H1 (cell line): ENCODE results near the gene ZDHHC22. TPM values are rescaled to one million over a fixed set of nuclear protein-coding genes. Genes with fewer than 3 reads are reported as not detected.

ENCODE experiments used
- CTCF ChIA-PET: fragments of 300-600 bp; sonication (Branson Sonifier 250); formaldehyde crosslinking; loops from one replicate; lab custom pipeline; 2021; ENCODE audit not compliant: partially characterized antibody; lab: Charles Lee
- POLR2A ChIA-PET: fragments of 300-600 bp; sonication (Branson Sonifier 250); formaldehyde crosslinking; loops from one replicate; lab custom pipeline; 2021; ENCODE audit warnings: inconsistent platforms; ENCODE audit not compliant: partially characterized antibody; lab: Charles Lee
- DNase-seq, 2 experiments: peaks; one replicate each; pipeline versions ENCODE4 v3.0.0 to v3.0.0-alpha.2; 2010 to 2022; ENCODE audit warnings: low spot score in 2 of 2, low read depth in 1 of 2, mixed read lengths in 1 of 2
- FAIRE-seq: peaks from 2 replicates; lab custom pipeline; 2011; peaks lifted over from hg19 to GRCh38; lab: Jason Lieb, UNC
- H2AFZ ChIP-seq: 2 replicates; pipeline ENCODE4 v1.8.1; 2012; ENCODE audit warnings: low read length, inconsistent platforms
- H2AK5ac ChIP-seq: 2 replicates; pipeline ENCODE4 v1.6.1; 2013; ENCODE audit warnings: low read depth, low read length
- H2BK120ac ChIP-seq: replicated peaks from 2 replicates; pipeline ENCODE3; 2013; ENCODE audit warnings: low read depth, low read length, inconsistent platforms
- H2BK12ac ChIP-seq: 2 replicates; pipeline ENCODE4 v1.6.1; 2013; ENCODE audit warnings: low read depth, low read length
- H2BK15ac ChIP-seq: 2 replicates; pipeline ENCODE4 v1.6.1; 2013; ENCODE audit warnings: low read length
- H2BK20ac ChIP-seq: 2 replicates; pipeline ENCODE4 v1.6.1; 2013; ENCODE audit warnings: low read length
- H2BK5ac ChIP-seq: 2 replicates; pipeline ENCODE4 v1.6.1; 2013; ENCODE audit warnings: low read depth, low read length
- H3K14ac ChIP-seq: 2 replicates; pipeline ENCODE4 v1.6.1; 2013; ENCODE audit warnings: inconsistent platforms; ENCODE audit not compliant: insufficient read length
- H3K18ac ChIP-seq: 2 replicates; pipeline ENCODE4 v1.6.1; 2013; ENCODE audit warnings: low read length; ENCODE audit errors: extremely low read depth
- H3K23ac ChIP-seq: 2 replicates; pipeline ENCODE4 v1.6.1; 2013; ENCODE audit warnings: inconsistent platforms; ENCODE audit not compliant: insufficient read length
- H3K23me2 ChIP-seq: 2 replicates; pipeline ENCODE4 v1.6.1; 2013; ENCODE audit warnings: low read depth, low read length
- H3K27ac ChIP-seq: 2 replicates; pipeline ENCODE4 v1.6.1; 2011; ENCODE audit warnings: low read depth, low read length, inconsistent platforms
- H3K27me3 ChIP-seq, 4 experiments: replicated peaks in 1 of 4; 1 replicate in 1 of 4; 2 replicates in 3 of 4; pipeline versions ENCODE4 v1.6.1 to v1.8.1; 2011 to 2013; ENCODE audit warnings: low read length in 3 of 4, mild to moderate bottlenecking in 3 of 4, inconsistent platforms in 2 of 4, mixed read lengths in 2 of 4, moderate library complexity in 1 of 4; ENCODE audit not compliant: control insufficient read depth in 3 of 4, insufficient read depth in 3 of 4; ENCODE audit errors: extremely low read depth in 1 of 4
- H3K36me3 ChIP-seq, 4 experiments: 2 replicates each; pipeline versions ENCODE4 v1.6.1 to v1.8.1; 2011 to 2013; ENCODE audit warnings: mild to moderate bottlenecking in 4 of 4, low read length in 3 of 4, moderate library complexity in 2 of 4, control low read depth in 1 of 4, inconsistent platforms in 1 of 4; ENCODE audit not compliant: insufficient read depth in 4 of 4, control insufficient read depth in 2 of 4
- H3K4ac ChIP-seq: replicated peaks from 2 replicates; pipeline ENCODE3; 2013; ENCODE audit warnings: low read length, low read depth, mixed read lengths, inconsistent platforms; ENCODE audit not compliant: insufficient read length
- H3K4me1 ChIP-seq, 4 experiments: replicated peaks in 1 of 4; 1 replicate in 1 of 4; 2 replicates in 3 of 4; pipeline versions ENCODE4 v1.6.1 to v1.8.1; 2011 to 2013; ENCODE audit warnings: low read length in 3 of 4, inconsistent platforms in 2 of 4, mixed read lengths in 1 of 4; ENCODE audit not compliant: insufficient read depth in 4 of 4, control insufficient read depth in 3 of 4
- H3K4me2 ChIP-seq, 2 experiments: 2 replicates each; pipeline versions ENCODE4 v1.6.1 to v1.8.1; 2011 to 2013; ENCODE audit warnings: low read depth in 2 of 2, low read length in 2 of 2, control low read depth in 1 of 2, inconsistent platforms in 1 of 2, mild to moderate bottlenecking in 1 of 2; ENCODE audit not compliant: insufficient read depth in 1 of 2
- H3K4me3 ChIP-seq, 4 experiments: fragments of 200-600, 300-600 bp in 1 of 4; sonication (generic), shearing (Covaris generic), sonication (Bioruptor Twin) in 1 of 4; 2 replicates each; pipeline versions ENCODE4 v1.5.1 to v1.8.1; 2011 to 2016; ENCODE audit warnings: low read length in 4 of 4, low read depth in 3 of 4, control low read depth in 2 of 4, inconsistent platforms in 2 of 4, mild to moderate bottlenecking in 2 of 4, mixed read lengths in 1 of 4, moderate library complexity in 1 of 4; ENCODE audit not compliant: insufficient read depth in 2 of 4; ENCODE audit errors: extremely low read depth in 1 of 4
- H3K56ac ChIP-seq: replicated peaks from 2 replicates; pipeline ENCODE3; 2013; ENCODE audit warnings: low read depth, mild to moderate bottlenecking, mixed read lengths, low read length, inconsistent platforms; ENCODE audit not compliant: insufficient read length
- H3K79me1 ChIP-seq: 2 replicates; pipeline ENCODE4 v1.6.1; 2013; ENCODE audit warnings: low read depth, low read length, control low read depth
- H3K79me2 ChIP-seq, 2 experiments: 2 replicates each; pipeline versions ENCODE4 v1.6.1 to v1.8.1; 2012 to 2013; ENCODE audit warnings: low read length in 2 of 2, mild to moderate bottlenecking in 2 of 2, inconsistent platforms in 1 of 2; ENCODE audit not compliant: insufficient read depth in 2 of 2, control insufficient read depth in 1 of 2
- H3K9ac ChIP-seq, 4 experiments: replicated peaks in 1 of 4; 1 replicate in 1 of 4; 2 replicates in 3 of 4; pipeline versions ENCODE4 v1.6.1 to v1.8.1; 2011 to 2013; ENCODE audit warnings: low read depth in 3 of 4, low read length in 3 of 4, control low read depth in 2 of 4, mild to moderate bottlenecking in 2 of 4, moderate library complexity in 2 of 4, inconsistent platforms in 1 of 4; ENCODE audit errors: extremely low read depth in 1 of 4
- H3K9me3 ChIP-seq, 2 experiments: 2 replicates each; pipeline versions ENCODE4 v1.6.1 to v1.8.1; 2012 to 2013; ENCODE audit warnings: mild to moderate bottlenecking in 2 of 2, moderate library complexity in 2 of 2, control low read depth in 1 of 2, inconsistent platforms in 1 of 2, low read depth in 1 of 2, low read length in 1 of 2, mixed read lengths in 1 of 2; ENCODE audit not compliant: insufficient read depth in 2 of 2
- H4K20me1 ChIP-seq, 2 experiments: replicated peaks in 1 of 2; 2 replicates each; pipeline versions ENCODE3 to v1.8.1; 2011 to 2013; ENCODE audit warnings: inconsistent platforms in 2 of 2, low read length in 2 of 2, mild to moderate bottlenecking in 1 of 2; ENCODE audit not compliant: insufficient read depth in 2 of 2, control insufficient read depth in 1 of 2
- H4K5ac ChIP-seq: 2 replicates; pipeline ENCODE4 v1.6.1; 2013; ENCODE audit warnings: low read length, low read depth, mixed read lengths, inconsistent platforms; ENCODE audit not compliant: insufficient read length
- H4K8ac ChIP-seq: 2 replicates; pipeline ENCODE4 v1.8.0; 2013; ENCODE audit warnings: mild to moderate bottlenecking, moderate library complexity, low read length, inconsistent platforms; ENCODE audit not compliant: insufficient read depth; ENCODE audit errors: extremely low read depth
- H4K91ac ChIP-seq: replicated peaks from 2 replicates; pipeline ENCODE3; 2013; ENCODE audit warnings: low read length, mixed read lengths, inconsistent platforms; ENCODE audit not compliant: insufficient read length
- EP300 ChIP-seq, 2 experiments: IDR thresholded peaks; 1 replicate in 1 of 2; 2 replicates in 1 of 2; pipeline ENCODE4 v1.6.1; 2011 to 2012; ENCODE audit warnings: low read depth in 2 of 2, low read length in 2 of 2, mild to moderate bottlenecking in 2 of 2, borderline replicate concordance in 1 of 2, inconsistent platforms in 1 of 2, moderate library complexity in 1 of 2
- EZH2 ChIP-seq: fragments of 200-600 bp; sonication (generic); IDR thresholded peaks from 2 replicates; pipeline ENCODE4 v1.7.1; 2012; ENCODE audit warnings: low read depth, mild to moderate bottlenecking, moderate library complexity, low read length, inconsistent platforms; ENCODE audit not compliant: severe bottlenecking
- POLR2AphosphoS5 ChIP-seq: IDR thresholded peaks from 2 replicates; pipeline ENCODE4 v1.6.1; 2011; ENCODE audit warnings: low read depth, low read length
- SP1 ChIP-seq: IDR thresholded peaks from 2 replicates; pipeline ENCODE4 v1.6.1; 2011; ENCODE audit warnings: low read depth, low read length
- SRF ChIP-seq: IDR thresholded peaks from 2 replicates; pipeline ENCODE4 v1.6.1; 2011; ENCODE audit warnings: mild to moderate bottlenecking, low read depth, low read length, moderate library complexity
- TCF12 ChIP-seq: IDR thresholded peaks from 2 replicates; pipeline ENCODE4 v1.6.1; 2011; ENCODE audit warnings: low read depth, mild to moderate bottlenecking, low read length
- TEAD4 ChIP-seq: IDR thresholded peaks from 2 replicates; pipeline ENCODE4 v1.6.1; 2012; ENCODE audit warnings: low read depth, low read length, inconsistent platforms, mixed read lengths
- WGBS, 2 experiments: shearing (Covaris generic) in 1 of 2; methylation state at CpG; one replicate each; pipeline versions ENCODE4 v1.1.6 to v1.1.7; 2013 to 2015; ENCODE audit warnings: low lambda C conversion rate in 2 of 2, mixed read lengths in 2 of 2, inconsistent platforms in 1 of 2, low coverage in 1 of 2, missing lambda C conversion rate in 1 of 2; ENCODE audit not compliant: insufficient replicate concordance in 2 of 2, insufficient coverage in 1 of 2, insufficient read length in 1 of 2; ENCODE audit errors: extremely low coverage in 1 of 2, missing lambda C conversion rate in 1 of 2; 5-methylcytosine and 5-hydroxymethylcytosine counted together
- polyA plus RNA-seq, 7 experiments: library from polyadenylated mRNA; depleted of rRNA in 3 of 7; stranded (reverse) in 5 of 7; unstranded in 2 of 7; fragments of >200 nt in 5 of 7; fragments of 200-250 nt in 2 of 7; gene quantifications; 1 replicate in 5 of 7; 2 replicates in 1 of 7; 4 replicates in 1 of 7; pipeline versions ENCODE4 v1.2.1 to v1.2.3, GENCODE V29; 2011 to 2013; ENCODE audit warnings: missing spikeins in 2 of 7, mixed read lengths in 2 of 7
- total RNA-seq: library from RNA; stranded (reverse); fragmentation: NEBNext Ultra II Directional; extraction: Animal tissue kit (Norgen Biotek cat#: 25700); gene quantifications from 2 replicates; pipeline ENCODE4 v1.2.1, GENCODE V29; 2021

Gene ZDHHC22
- total and polyA plus RNA-seq, 2 of the 8 experiments (the other 6 are each of a cell fraction or from before 2014, with no cell fraction given), result 23.8 to 55.2 TPM

GRCh38 chr14:77086017-77086727, 55.4 kb downstream of the ZDHHC22 start:
- no peak overlapping the region for H2BK5ac ChIP-seq
- H4K5ac ChIP-seq, result no peak overlapping the region
- H3K23ac ChIP-seq, result no peak overlapping the region
- H3K4me3 ChIP-seq, result no peak overlapping the region
- no peak overlapping the region for H2BK15ac ChIP-seq
- H4K20me1 ChIP-seq, result no peaks in the 10 kb centered on the region
- no peak overlapping the region for H3K4ac ChIP-seq
- no peak overlapping the region for H3K18ac ChIP-seq
- H4K8ac ChIP-seq, result no peak overlapping the region
- TF ChIP-seq SP1 (peak; percentile 66; the same call in 1 of the 2 replicates), TCF12 (0 out of 2 replicates have a peak, but pooled peaks have one; percentile 50), EP300 (IDR thresholded peaks at IDR 0.05; ENCODE audit: borderline replicate concordance in 1 of 2, low read depth in 2 of 2, low read length in 2 of 2) (peak in 1 of 2 experiments; percentile 90; a peak in 2 of 3 replicates), POLR2AphosphoS5 (0 out of 2 replicates have a peak, but pooled peaks have one; percentile 49), SRF (no peak), TEAD4 (peak; percentile 60; the same call in 1 of the 2 replicates), EZH2 (no peak)
- peak overlapping the region; percentile 99; the same call in 1 of the 2 replicates for H2BK12ac ChIP-seq
- WGBS, 2 experiments, result 99% methylated on average over 3 of the region's 3 CpGs; no CpG with 5 or more reads in 1 of the 2 experiments
- no peak for DNase-seq
- no peaks in the 10 kb centered on the region for H3K36me3 ChIP-seq
- H3K79me2 ChIP-seq, result no peaks in the 10 kb centered on the region
- 0 out of 4 replicates have a peak overlapping the region, but pooled peaks of 1 of the 2 experiments have one; percentile 23 for H3K4me2 ChIP-seq
- H2BK120ac ChIP-seq, result no peak overlapping the region
- no peak overlapping the region for H3K14ac ChIP-seq
- ChIA-PET POLR2A (interaction anchor here (0.6 to 5.7 kb wide), 21 partner anchors 9 to 234 kb away, joined by 3 to 45 read pairs (median 3); partner anchors contain the start of genes CIPC and IRF2BPL), CTCF (interaction anchor here (0.7 to 56.8 kb wide), 15 partner anchors 9 to 301 kb away, joined by 3 to 1490 read pairs (median 4); partner anchors contain the start of gene ZDHHC22)
- H3K9me3 ChIP-seq, result peaks cover 3% of the 10 kb centered on the region in 2 experiments; a peak in 2 of 4 replicates
- peaks cover 10 to 30% (median 19%) of the 10 kb centered on the region in 4 experiments for H3K4me1 ChIP-seq
- no peaks in the 10 kb centered on the region for H3K23me2 ChIP-seq
- H3K27me3 ChIP-seq, result no peaks in the 10 kb centered on the region
- H3K9ac ChIP-seq, result no peak overlapping the region; a peak in 1 of 7 replicates
- H3K27ac ChIP-seq, result peak overlapping the region; percentile 54
- no peak overlapping the region for H3K56ac ChIP-seq
- no peaks in the 10 kb centered on the region for H3K79me1 ChIP-seq
- FAIRE-seq, result peak; percentile 48
- no peak overlapping the region for H4K91ac ChIP-seq
- H2BK20ac ChIP-seq, result no peak overlapping the region
- H2AK5ac ChIP-seq, result peak overlapping the region; percentile 98
- no peak overlapping the region for H2AFZ ChIP-seq
